Activated CD4-positive, alpha-beta T cell treated with anti-CD3 and anti-CD28 coated beads, Interleukin-10, Interleukin-2, amounts not matched to agents 100 ng/mL and 50 ng/mL, durations not matched to agents 16 hours and 8 hours (primary cell): ENCODE data around the gene MERTK.
"Not testable (repeated sequence)": the region's sequence is repeated elsewhere in the genome, so short reads cannot be mapped to it uniquely, and the experiment has no call there.

ENCODE experiments used
- DNase-seq: peaks from one replicate; pipeline ENCODE4 v3.0.0-alpha.2; 2020

The MERTK gene

DNA sequence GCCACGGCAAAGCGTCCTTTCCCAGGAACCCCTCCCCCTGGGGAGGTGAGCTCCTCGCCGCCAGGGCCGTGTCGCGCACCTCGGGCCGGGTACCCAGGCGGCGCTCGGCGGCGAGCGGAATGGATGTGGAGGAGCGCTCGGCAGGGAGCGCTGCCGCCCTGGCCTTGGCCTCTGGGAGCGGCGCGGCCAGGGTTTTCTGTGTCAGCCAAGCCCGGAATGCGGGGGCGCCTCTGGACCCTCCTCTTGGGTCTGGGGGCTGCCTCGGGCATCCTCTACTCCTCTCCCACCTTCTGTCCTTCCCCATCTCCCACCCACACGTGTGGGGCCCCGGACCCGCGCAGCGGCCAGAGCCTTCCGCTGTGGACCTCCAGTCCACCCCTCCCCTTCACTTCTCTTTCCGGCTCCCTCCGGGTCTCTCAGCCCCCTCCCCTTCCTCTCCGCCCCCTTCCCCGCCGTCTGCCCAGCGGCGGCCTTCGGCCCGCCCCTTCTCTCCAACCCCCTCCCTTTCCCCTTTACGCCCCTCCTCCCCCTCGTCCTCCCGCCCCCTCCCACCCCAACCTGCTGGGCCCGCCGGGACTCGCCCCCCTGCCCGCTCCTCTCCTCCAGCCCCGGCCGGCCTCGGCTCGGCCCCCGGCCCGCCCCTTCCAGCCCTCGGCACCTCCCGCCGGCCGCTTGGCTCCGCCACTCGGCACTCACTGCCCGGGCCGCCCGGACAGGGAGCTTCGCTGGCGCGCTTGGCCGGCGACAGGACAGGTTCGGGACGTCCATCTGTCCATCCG is at the start of gene MERTK:
MERTK (plus strand) TSS at position 684 of the 779 bp plus-strand sequence. CDS start 129 bp downstream, outside the sequence.
- DNase-seq, result peak; percentile 72

DNA sequence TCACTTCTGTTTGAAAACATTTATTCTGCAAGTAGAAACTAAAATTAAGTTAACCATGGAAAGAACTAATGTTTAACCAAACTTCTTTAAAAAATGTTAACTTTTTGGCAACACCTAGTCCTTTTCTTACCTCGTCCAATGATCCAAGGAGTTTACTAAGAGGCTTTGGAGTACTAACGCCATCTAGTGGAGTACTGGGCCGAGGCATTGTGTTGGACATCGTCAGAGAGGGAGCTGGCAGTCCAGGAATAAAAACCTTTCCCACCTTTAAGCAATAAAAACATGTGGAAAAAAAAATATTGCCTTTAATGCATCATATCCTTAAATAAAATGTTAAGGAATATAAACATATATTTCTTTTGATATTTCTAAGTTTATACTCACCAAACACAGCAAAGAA is 47.8 kb upstream of the MERTK start:
- peak; percentile 23 for DNase-seq

GRCh38 chr2:111852544-111852943 is 45.9 kb upstream of the MERTK start:
- not testable (repeated sequence) for DNase-seq

GRCh38 chr2:111860005-111860404 is 38.4 kb upstream of the MERTK start:
- DNase-seq, result not testable (repeated sequence)

DNA sequence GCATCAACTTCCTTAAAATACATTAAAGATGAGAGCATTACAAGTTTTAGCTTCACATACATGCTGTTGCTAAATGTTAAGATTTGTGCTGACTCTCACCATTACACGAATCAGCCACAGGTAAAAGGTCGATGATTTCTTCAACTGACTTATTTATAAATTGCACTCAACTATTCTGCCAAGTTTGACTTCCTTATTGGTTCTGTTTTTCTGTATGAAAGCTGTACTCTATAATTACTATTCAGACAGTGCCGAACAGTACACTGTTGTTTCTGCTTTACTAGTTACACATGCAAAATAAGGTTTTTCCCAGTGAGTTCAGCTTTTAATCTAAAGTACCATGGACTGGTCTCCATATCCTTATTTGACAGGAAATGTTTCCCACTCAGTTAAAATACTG is 33.3 kb upstream of the MERTK start:
- not testable (repeated sequence) for DNase-seq

GRCh38 chr2:111872806-111873205 is 25.6 kb upstream of the MERTK start:
- not testable (repeated sequence) for DNase-seq

DNA sequence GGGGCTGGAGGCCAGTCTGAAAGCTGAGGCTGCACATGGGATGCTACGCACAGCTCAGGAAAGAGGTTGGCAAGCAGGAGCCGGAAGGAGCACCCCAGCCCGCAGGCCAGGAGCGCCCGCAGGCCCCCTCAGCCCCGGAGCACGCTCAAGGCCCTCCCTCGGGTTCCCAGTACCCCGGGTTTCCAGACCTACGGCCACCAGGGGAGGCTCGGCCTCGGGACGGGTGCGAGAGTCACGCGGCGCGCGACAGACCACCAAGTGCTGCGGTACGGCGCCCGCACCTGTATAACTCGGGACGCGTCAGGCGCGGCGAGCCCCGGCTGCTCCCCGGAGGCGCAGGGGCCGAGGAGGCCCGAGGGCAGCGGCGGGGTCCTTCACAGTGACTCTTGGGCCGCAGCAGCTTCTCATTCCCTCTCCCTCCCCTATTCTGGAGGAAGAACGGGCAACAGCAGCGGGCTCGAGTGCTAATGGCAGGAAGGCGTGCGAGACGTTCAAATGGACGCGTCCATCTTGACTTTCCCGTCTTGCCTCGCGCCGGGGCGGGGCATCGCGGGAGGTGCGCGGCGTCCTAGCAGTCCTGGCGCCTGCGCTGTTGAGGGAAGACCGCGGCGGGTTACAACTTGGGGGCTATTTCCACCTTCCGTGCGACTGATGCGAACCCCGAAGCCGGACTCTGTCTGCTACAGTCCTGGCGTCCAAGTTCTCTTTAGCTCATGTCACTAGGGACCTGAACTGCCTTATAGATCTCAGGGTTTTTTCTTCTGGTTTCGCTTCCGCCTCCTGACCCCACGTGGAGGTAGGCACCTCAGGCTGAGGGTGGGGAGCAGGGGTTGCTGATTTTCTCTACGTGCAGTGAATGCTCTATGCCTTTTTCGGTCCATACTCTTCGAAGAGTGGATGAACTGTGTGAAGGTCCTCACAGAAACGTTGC is 14.5 kb upstream of the MERTK start, which contains the start of gene ANAPC1:
ANAPC1 (minus strand) TSS at position 533 of the 931 bp plus-strand sequence. CDS start 3,368 bp downstream, outside the sequence.
- peak; percentile 94 for DNase-seq

DNA sequence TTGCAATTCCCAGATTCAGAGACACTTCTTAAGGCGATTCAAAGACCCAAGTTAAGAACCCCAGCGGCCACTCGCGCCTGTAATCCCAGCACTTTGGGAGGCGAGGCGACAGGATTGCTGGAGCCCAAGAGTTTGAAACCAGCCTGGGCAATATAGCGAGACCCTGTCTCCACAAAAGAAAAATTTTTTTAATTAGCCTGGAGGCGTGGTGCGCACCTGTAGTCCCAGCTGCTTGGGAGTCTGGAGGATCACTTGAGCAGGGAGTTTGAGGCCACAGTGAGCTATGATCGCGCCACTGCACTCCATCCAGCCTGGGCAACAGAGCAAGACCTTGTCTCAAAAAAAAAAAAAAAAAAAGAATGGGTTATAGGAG is 13.8 kb upstream of the MERTK start:
- DNase-seq, result no peak

DNA sequence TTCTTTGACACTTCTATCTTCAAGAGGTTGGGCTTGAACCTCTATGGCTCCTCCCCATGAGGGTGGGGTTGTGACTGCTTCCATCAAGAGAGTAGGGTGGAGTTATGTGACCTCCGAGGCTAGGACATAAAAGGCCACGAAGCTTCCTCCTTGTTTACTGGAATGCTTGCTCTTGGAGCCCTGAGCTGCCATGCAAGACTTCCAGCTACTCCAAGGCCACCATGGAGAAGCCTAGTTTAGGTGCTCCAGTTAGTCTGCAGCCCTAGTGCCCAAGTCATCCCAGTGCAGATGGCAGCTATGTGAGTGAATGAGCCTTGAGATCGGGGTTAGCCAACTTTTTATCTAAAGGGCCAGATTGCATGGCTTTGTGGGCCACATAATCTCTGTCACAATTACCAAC is 2.4 kb upstream of the MERTK start:
- no peak for DNase-seq

DNA sequence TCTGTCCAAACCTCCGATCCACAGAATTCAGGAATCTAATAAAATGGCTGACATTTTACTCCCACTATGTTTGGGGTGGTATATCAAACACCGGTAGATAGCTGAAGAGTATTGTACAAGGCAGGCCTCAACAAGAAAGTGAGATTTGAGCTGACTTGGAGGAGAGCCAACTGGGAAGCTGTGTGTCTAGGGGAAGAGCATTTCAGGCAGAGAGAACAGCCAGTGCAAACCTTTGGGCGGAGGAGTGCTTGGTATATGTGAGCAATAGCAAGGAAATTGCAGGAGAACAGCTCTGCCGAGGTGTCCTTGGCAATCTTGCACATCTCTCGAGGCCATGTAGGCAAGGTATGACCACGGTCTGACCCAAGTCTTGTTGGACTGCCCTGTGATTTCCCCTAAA is 1.8 kb upstream of the MERTK start:
- DNase-seq, result no peak

DNA sequence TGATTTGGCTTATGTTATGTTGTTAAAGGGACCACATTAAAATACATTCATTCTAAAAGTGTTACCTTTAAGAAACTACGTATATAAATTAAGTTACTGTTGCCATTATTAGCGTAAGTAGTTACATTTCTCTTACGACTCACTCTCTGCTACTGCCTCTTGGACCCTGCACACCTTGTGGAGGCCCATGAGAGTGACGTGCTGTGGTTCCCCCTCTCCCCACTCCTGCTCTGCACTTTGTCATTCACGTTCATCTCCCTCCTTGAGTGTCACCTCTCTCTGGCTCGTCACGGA is 830 bp upstream of the MERTK start:
- no peak for DNase-seq

DNA sequence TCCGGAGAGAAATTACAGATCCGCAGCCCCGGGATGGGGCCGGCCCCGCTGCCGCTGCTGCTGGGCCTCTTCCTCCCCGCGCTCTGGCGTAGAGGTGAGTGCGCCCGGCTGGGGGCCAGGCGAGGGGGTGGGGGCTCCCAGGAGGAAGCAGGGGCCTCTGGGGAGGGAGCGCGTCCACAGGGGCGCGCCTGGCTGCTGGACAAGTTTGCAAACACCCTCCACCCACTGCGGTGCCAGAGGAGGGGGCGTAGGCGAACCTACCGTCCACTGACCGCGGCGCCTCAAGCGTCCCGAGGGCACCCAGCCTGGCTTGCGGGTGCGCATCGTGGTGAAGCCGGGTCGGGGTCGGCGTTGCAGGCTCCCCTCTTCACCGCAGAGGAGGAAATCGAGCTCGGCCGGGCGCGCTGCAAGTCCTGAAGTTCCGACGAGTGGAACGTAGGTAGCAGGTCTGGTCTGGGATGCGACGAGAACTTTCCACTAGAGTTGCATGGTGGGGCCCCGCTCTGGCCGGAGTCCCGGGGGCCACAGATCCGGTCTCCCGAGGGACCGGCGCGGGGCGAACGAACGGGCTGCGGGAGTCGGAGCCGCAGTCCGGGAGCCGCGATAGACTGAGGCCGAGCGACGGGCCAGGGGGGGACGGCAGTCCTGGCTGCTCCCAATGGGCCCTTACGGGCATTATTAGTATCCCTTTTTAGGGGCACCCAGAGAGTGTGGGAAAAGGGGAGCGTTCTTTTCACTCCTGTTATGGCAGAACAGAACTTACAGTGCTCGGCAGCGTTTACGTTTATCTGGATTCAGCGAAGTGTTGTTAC is 502 bp downstream of the MERTK start:
- DNase-seq, result no peak

- DNase-seq, result peak; percentile 35
These were observed 2.5 kb downstream of the MERTK start for GRCh38 chr2:111900859-111901258.

DNA sequence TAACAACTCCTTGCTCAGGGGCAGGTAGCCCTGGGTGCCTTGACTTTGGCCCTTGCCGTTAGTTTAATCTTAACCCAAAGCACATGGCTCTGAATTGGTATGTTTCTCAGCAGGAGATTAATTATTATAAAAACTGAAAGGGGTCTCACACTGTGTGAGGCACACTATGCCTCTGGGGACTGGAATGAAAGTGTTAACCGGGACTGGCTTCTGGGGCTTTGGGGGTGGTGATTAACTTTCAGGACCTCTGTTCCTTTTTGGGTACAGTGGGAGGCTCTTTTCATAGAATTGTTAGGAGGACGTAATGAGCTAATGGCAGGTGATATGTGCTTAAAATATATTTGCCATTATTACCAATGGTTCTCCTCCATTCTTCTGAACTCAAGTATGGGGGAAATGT is 5.1 kb downstream of the MERTK start:
- DNase-seq, result no peak

DNA sequence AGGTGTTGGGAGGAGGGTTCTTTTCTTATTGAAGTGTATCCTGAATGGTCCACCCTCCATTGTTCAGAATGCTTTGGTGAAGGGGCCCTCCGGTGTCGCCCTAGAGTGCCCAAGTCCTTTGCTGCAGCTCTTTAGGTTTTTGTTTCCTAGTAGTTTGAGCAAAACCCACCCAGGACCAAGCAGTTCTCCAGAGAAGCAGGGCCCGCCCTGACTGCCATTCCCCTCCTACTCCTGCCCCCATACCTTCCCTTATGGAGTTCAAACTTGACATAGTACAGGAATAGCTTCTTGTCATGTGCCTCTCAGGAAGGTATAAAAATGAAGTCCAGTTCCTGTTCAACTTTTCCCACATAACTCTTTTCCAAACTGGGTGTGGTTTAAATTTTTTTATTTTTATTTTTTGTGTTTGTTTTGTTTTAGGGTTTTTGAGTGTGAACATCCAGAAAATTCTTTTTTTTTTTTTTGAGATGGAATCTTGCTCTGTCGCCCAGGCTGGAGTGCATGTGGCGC is 5.6 kb downstream of the MERTK start:
- DNase-seq, result no peak

DNA sequence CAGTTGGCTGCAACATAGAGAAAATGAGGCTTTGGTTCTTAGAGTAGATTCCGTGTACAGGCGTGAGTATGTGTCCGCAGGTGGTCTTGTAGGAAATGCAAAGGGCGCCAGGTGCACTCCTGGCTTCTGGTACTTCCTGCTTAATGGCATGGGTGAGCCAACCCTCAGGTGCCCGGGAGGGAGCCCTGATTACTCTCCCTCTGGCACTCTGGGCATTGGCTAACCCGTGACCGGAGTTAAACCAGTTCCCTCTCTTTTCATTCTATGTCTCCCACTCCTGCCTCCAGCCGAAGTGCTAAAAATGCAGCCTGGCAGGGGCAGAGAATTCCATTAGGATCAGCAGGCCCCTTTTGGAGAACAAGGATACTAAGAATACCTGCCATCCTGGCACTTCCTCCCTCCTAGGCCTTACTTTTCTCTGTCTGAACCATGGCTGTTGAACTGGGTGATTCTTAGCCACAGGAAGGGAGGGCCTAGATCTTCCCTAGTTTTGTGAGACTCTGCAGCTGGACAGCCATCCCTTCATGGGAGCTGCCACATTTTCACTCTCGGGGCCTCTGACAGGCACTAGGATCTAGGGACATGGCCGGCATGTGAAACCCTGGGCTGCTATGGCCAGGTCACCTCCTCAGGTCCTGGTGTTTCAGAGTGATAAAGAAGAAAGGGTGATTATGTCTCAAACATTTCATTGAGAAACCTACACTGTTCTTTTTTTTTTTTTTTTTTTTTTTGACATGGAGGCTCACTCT is 6.5 kb downstream of the MERTK start:
- no peak for DNase-seq

- not testable (repeated sequence) for DNase-seq
These were observed 7.1 kb downstream of the MERTK start for GRCh38 chr2:111905475-111905869.

DNA sequence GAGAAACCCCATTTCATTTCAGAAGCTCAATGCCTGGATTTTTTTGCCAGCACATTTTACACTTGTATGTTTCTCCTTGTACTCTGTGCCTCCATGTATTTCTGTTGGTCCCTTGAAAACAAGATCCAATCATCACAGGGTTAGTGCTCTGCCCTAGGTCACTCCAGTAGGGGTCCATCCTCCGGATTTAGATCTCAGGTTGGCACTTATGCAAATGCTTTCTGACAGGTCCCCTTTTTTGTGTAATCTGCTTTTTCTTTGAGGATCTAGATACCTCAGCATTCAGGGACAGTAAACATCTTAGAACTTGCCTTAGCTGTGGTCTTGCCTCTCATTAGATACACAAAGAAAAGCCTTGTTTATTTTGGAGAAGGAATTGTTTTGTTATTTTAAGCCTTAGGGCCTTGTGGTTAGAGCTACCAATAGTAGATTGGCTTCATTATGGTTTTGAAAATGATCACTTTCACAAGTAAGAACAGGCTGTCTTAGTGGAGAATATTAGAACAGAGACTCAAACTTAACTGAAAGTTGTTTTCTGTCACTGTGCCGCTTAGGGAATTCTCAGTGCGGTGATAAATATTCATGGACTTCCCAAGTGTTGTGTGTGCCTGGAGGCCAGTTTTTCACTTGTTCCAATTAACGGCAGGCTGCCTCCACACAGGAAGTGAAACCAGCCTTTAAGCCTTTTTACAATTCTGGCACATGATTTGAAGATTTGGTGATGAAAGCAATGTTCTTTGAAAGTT is 7.8 kb downstream of the MERTK start:
- DNase-seq, result peak; percentile 25

DNA sequence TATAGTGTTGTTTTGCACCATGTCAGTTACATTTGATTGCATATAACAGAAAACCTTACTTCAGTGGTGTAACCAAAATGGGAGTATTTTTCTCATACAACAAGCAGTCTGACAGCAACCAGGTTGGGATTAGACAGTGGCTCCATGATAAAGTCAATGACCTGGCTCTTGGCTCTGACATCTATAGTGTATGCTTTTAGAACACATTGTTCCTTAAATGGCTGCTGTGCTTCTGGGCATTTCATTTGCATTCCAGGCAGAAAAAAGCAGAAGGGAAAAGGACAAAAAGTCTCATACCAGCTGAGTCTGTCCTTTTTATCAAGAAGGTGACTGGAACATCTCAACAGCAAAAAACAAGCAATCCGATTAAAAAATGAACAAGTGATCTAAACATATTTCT is 10.2 kb downstream of the MERTK start:
- no peak for DNase-seq

DNA sequence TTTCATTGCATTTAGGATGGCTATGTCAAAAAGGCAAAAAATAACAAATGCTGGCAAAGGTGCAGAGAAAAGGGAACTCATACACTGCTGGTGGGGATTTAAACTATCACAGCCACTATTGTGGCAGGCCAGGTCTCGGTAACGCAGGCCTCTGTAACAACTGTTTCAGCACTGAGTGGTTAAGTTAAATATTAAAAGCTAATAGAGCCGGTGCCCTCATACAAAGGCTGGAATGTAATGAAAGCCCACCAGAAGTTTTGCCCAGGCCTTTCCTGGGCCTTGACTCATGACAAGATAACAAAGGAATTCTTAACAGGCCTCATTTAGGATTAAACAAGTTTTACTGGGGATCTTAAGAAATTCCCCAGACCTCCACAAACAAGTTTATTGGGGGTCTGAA is 10.7 kb downstream of the MERTK start:
- no peak for DNase-seq

- not testable (repeated sequence) for DNase-seq
These were observed 11.6 kb downstream of the MERTK start for GRCh38 chr2:111909997-111910396.
